ENCODE measurements around the gene ARHGAP42.

DNA sequence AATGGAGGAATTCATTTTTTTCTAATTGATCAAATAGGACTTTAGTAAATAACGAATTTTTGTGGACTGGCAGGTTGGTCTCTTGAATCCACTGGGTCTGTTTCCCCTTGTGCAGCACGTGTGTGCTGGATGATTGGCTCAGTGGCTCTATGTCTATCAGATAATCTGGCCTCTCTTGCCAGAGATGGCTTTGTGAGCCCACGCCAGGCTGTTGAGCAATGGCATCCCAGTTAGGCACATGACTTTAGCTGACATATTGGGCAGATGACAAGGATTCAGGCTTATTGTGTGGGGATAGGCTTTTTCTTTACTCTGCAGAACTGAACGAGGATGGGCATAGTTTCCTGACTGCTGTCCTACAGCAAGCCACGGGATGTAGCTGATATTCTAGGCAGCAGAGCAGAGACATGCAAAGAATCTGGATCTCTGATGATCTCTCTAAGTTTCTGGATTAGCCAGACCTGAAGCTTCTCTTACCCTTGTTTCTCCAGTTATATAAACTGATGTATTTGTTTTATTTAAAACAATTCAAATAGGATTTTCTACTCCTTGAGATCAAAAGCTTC, 144.9 kb downstream of the ARHGAP42 start:
- TF ChIP-seq, protein P1, sequence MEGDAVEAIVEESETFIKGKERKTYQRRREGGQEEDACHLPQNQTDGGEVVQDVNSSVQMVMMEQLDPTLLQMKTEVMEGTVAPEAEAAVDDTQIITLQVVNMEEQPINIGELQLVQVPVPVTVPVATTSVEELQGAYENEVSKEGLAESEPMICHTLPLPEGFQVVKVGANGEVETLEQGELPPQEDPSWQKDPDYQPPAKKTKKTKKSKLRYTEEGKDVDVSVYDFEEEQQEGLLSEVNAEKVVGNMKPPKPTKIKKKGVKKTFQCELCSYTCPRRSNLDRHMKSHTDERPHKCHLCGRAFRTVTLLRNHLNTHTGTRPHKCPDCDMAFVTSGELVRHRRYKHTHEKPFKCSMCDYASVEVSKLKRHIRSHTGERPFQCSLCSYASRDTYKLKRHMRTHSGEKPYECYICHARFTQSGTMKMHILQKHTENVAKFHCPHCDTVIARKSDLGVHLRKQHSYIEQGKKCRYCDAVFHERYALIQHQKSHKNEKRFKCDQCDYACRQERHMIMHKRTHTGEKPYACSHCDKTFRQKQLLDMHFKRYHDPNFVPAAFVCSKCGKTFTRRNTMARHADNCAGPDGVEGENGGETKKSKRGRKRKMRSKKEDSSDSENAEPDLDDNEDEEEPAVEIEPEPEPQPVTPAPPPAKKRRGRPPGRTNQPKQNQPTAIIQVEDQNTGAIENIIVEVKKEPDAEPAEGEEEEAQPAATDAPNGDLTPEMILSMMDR (IDR thresholded peaks at IDR 0.05; ENCODE audit: insufficient read depth, low read length, poor library complexity, severe bottlenecking) = no peak
- TF ChIP-seq EZH2phosphoT487 (conservative IDR thresholded peaks at IDR 0.05; ENCODE audit: low read length) = no peak

Measured in SU-DHL-6 (cell line).